ENCODE results near the gene ANKMY1. TPM values are rescaled to one million over a fixed set of nuclear protein-coding genes. Genes with fewer than 3 reads are reported as not detected.
"Not testable (repeated sequence)": the region's sequence is repeated elsewhere in the genome, so short reads cannot be mapped to it uniquely, and the experiment has no call there.

ANKMY1 gene
- total RNA-seq, 1 donor from 2014 or later: 13.0 TPM

DNA sequence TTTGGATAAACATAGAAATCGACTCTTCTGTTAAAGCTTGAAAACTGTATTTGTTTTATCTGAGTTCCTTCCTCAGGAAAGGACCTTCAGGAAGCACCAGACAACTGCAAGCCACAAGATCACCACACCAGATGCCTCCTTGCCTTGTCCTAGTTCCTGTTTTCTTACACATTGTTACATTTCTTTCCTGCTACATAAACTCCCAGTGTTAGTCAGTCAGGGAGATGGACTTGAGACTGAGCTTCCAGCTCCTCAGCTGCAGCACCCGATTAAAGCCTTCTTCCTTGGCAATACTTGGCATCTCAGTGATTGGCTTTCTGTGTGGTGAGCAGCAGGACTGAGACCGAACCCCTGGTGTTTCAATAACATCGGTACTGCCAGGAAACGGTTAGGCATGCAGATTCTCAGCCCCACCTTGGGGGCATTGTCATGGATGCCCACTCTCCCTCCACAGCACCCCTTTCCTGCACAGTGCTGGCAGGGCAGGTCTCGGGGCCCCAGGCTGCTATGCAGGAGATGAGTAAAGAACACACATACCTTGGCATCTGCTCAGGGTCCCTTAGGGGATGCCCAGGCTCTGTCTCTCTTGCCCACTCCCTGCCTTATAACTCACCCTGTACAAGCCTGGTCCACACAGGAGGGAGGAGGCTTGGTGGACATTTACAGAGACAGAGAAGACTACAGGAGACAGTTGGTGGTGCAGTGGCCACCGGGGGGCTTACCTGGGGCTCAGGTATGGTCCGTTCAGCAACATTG lies 32.6 kb downstream of the ANKMY1 start:
- Mint-ChIP-seq H3K27me3 (ENCODE audit: low read depth) (peaks cover 5% of the 10 kb centered on the region), H3K4me1 (peaks cover 4% of the 10 kb centered on the region), H3K36me3 (ENCODE audit: low read depth) (peaks cover 72% of the 10 kb centered on the region), H3K27ac (ENCODE audit: unreplicated experiment) (no peak overlapping the region), H3K9me3 (peaks cover 17% of the 10 kb centered on the region), H3K4me3 (no peak overlapping the region)
- TF ChIP-seq, protein P1, sequence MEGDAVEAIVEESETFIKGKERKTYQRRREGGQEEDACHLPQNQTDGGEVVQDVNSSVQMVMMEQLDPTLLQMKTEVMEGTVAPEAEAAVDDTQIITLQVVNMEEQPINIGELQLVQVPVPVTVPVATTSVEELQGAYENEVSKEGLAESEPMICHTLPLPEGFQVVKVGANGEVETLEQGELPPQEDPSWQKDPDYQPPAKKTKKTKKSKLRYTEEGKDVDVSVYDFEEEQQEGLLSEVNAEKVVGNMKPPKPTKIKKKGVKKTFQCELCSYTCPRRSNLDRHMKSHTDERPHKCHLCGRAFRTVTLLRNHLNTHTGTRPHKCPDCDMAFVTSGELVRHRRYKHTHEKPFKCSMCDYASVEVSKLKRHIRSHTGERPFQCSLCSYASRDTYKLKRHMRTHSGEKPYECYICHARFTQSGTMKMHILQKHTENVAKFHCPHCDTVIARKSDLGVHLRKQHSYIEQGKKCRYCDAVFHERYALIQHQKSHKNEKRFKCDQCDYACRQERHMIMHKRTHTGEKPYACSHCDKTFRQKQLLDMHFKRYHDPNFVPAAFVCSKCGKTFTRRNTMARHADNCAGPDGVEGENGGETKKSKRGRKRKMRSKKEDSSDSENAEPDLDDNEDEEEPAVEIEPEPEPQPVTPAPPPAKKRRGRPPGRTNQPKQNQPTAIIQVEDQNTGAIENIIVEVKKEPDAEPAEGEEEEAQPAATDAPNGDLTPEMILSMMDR (conservative IDR thresholded peaks at IDR 0.05): no peak
- no peak for DNase-seq (ENCODE audit: low read depth, low spot score)

DNA sequence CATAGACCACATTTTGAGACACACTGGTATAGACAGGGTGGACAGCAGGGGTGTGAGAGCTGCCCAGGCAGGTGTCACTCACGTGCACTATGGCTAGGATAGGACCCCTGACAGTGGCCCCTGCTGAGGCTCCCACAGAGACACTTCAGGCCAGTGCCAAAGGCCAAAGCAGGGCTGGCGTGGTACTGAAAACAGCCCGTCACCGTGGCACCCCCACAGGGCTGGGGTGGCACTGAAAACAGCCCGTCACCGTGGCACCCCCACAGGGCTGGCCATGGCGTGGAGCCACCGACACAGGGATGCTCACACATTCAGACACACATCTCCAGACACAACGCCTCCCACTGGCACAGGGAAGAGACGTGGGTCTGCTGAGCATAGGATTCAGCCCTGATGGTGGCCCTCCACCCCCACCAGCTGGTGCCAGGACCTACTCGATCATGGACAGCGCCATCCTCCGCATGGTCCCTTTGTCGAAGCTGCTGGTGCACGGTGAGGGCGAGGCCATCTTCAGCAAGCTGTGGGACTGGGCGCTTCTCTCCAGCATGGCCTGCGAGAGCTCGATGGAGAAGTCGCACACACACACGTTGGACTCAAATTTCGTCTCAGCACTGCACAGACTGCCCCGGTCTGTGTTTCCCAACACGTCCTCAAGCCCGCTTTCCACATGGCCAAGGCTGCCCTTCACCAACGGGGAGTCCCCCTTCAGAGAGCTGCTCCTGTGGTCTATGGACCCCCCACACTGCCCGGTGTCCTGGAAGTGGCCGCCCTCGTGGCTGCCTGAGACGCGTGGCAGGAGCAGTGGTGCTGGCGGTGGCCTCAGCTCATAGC lies 34.1 kb downstream of the ANKMY1 start:
- H3K4me1 Mint-ChIP-seq: peaks cover 4% of the 10 kb centered on the region
- no peak overlapping the region for H3K4me3 Mint-ChIP-seq
- DNase-seq (ENCODE audit: low read depth, low spot score): no peak
- H3K27me3 Mint-ChIP-seq (ENCODE audit: low read depth): peaks cover 11% of the 10 kb centered on the region
- TF ChIP-seq, protein P1 (conservative IDR thresholded peaks at IDR 0.05): no peak
- H3K9me3 Mint-ChIP-seq: peaks cover 17% of the 10 kb centered on the region
- no peak overlapping the region for H3K27ac Mint-ChIP-seq (ENCODE audit: unreplicated experiment)
- H3K36me3 Mint-ChIP-seq (ENCODE audit: low read depth): peaks cover 68% of the 10 kb centered on the region

DNA sequence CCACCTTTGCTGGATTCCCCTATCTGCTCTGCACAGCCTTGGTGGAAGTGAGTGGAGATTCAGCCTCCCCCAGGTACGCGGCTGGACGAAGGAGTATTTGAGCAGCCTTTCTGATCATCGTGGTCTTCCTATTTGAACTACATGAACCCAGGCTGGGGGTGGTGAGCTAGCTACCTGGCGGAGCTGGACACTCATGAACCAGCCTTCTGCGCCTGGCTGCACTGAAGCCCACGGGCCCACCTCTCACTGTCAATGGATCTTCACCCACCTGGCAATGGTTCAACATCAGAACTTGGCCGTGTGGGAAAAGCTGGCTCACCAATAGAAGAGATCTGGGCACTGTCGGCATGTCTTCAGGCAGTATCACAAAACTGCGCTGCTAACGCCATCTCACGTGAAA lies 35.4 kb downstream of the ANKMY1 start:
- Mint-ChIP-seq H3K36me3 (ENCODE audit: low read depth) (peaks cover 68% of the 10 kb centered on the region), H3K27me3 (ENCODE audit: low read depth) (peaks cover 11% of the 10 kb centered on the region), H3K27ac (ENCODE audit: unreplicated experiment) (no peak overlapping the region), H3K9me3 (peaks cover 15% of the 10 kb centered on the region), H3K4me3 (no peak overlapping the region), H3K4me1 (peaks cover 4% of the 10 kb centered on the region)
- DNase-seq (ENCODE audit: low read depth, low spot score): no peak
- TF ChIP-seq, protein P1 (conservative IDR thresholded peaks at IDR 0.05): no peak

DNA sequence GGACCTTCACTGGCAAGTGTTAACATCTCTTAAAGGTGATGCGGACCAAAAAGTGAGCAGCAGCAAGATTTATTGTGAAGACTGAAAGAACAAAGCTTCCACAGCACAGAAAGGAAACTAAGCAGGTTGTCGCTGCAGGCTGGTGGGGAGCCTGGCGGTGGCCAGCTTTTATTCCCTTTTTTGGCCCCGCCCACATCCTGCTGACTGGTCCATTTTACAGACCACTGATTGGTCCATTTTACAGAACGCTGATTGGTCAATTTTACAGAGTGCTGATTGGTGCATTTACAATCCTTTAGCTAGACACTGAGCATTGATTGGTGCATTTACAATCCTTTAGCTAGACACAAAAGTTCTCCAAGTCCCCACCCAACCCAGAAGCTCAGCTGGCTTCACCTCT lies 35.9 kb downstream of the ANKMY1 start:
- Mint-ChIP-seq H3K9me3 (peaks cover 10% of the 10 kb centered on the region), H3K36me3 (ENCODE audit: low read depth) (peaks cover 63% of the 10 kb centered on the region), H3K27me3 (ENCODE audit: low read depth) (peaks cover 11% of the 10 kb centered on the region)
- not testable (repeated sequence) for H3K4me3 Mint-ChIP-seq; H3K4me1 Mint-ChIP-seq; DNase-seq (ENCODE audit: low read depth, low spot score); H3K27ac Mint-ChIP-seq (ENCODE audit: unreplicated experiment)

DNA sequence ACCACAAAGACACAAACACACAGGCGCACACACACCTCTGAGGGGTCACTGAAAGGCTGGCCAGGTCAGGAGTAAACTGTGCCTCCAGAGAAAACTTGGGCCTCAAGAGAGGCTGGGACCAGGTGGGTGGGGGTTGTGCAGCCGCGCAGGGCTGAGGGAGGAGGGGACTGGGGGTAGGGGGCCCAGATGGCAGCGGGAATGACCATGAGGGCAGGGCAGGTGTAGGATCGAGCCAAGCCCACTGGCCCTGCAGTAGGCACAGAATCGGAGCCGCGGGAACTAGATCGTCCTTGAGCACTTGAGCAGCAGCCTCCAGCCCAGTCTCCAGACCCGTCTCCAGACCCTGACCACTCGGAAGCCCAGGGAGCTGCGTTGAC lies 36.8 kb downstream of the ANKMY1 start:
- H3K27ac Mint-ChIP-seq (ENCODE audit: unreplicated experiment): peak overlapping the region; percentile 87
- H3K27me3 Mint-ChIP-seq (ENCODE audit: low read depth): peaks cover 11% of the 10 kb centered on the region
- no peak overlapping the region for H3K4me3 Mint-ChIP-seq
- DNase-seq (ENCODE audit: low read depth, low spot score): no peak
- peaks cover 10% of the 10 kb centered on the region for H3K9me3 Mint-ChIP-seq
- peaks cover 56% of the 10 kb centered on the region for H3K36me3 Mint-ChIP-seq (ENCODE audit: low read depth)
- peaks cover 4% of the 10 kb centered on the region for H3K4me1 Mint-ChIP-seq
- TF ChIP-seq, protein P1 (conservative IDR thresholded peaks at IDR 0.05): no peak

Measured in neural crest cell (in vitro differentiated cells).